ENCODE results near the gene SLC39A1. TPM values are rescaled to one million over a fixed set of nuclear protein-coding genes. Genes with fewer than 3 reads are reported as not detected.
A peak's percentile ranks its signal among the peaks of the same experiment; 100 is the strongest.

SLC39A1 gene
- total and polyA plus RNA-seq, 9 of the 15 experiments (the other 6 are each of a cell fraction or from before 2014, with no cell fraction given) = 9.9 to 81.1 (median 62.7) TPM

GRCh38 chr1:153958111-153958960, 5.0 kb downstream of the SLC39A1 start, which contains the start of gene CRTC2 (continued):
- no peak for TF ChIP-seq TAF7 (tag; IDR thresholded peaks at IDR 0.05)
- no peak for TF ChIP-seq PHB (CRISPR knock-in tag; IDR thresholded peaks at IDR 0.05)
- TF ChIP-seq CCNT2 (IDR thresholded peaks at IDR 0.05; ENCODE audit: borderline replicate concordance, extremely low read depth, insufficient read length, low read depth, low read length) = peak; percentile 53
- peak; percentile 78 for TF ChIP-seq VEZF1 (CRISPR knock-in tag; IDR thresholded peaks at IDR 0.05)
- no peak for TF ChIP-seq STAT5B (CRISPR knock-in tag; IDR thresholded peaks at IDR 0.05)
- no peak for TF ChIP-seq POLR3G (IDR thresholded peaks at IDR 0.05; ENCODE audit: extremely low read depth, insufficient read length, insufficient replicate concordance)
- no peak for TF ChIP-seq SRSF7 (optimal IDR thresholded peaks at IDR 0.05; ENCODE audit: low read depth, low read length)
- no peak for TF ChIP-seq POLR3A (IDR thresholded peaks at IDR 0.05; ENCODE audit: borderline replicate concordance, extremely low read depth, insufficient read depth, insufficient read length)
- TF ChIP-seq, protein P1, sequence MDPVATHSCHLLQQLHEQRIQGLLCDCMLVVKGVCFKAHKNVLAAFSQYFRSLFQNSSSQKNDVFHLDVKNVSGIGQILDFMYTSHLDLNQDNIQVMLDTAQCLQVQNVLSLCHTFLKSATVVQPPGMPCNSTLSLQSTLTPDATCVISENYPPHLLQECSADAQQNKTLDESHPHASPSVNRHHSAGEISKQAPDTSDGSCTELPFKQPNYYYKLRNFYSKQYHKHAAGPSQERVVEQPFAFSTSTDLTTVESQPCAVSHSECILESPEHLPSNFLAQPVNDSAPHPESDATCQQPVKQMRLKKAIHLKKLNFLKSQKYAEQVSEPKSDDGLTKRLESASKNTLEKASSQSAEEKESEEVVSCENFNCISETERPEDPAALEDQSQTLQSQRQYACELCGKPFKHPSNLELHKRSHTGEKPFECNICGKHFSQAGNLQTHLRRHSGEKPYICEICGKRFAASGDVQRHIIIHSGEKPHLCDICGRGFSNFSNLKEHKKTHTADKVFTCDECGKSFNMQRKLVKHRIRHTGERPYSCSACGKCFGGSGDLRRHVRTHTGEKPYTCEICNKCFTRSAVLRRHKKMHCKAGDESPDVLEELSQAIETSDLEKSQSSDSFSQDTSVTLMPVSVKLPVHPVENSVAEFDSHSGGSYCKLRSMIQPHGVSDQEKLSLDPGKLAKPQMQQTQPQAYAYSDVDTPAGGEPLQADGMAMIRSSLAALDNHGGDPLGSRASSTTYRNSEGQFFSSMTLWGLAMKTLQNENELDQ (CRISPR knock-in tag; IDR thresholded peaks at IDR 0.05; ENCODE audit: borderline replicate concordance) = 0 out of 2 replicates have a peak, but pooled peaks have one; percentile 56
- 0 out of 2 replicates have a peak, but pooled peaks have one; percentile 22 for TF ChIP-seq ZNF232 (CRISPR knock-in tag; IDR thresholded peaks at IDR 0.05)
- 0 out of 2 replicates have a peak, but pooled peaks have one; percentile 5 for TF ChIP-seq ARID1B (IDR thresholded peaks at IDR 0.05)
- TF ChIP-seq MYC (IDR thresholded peaks at IDR 0.05; ENCODE audit: low read depth, low read length) = no peak; the same call in 1 of the 2 replicates
- TF ChIP-seq MYC (CRISPR knock-in tag; IDR thresholded peaks at IDR 0.05; ENCODE audit: borderline replicate concordance, low read depth) = no peak
- no peak for TF ChIP-seq TCF3 (CRISPR knock-in tag; IDR thresholded peaks at IDR 0.05)
- no peak for TF ChIP-seq ARID3A (IDR thresholded peaks at IDR 0.05; ENCODE audit: borderline replicate concordance, low read depth, low read length)
- no peak for TF ChIP-seq ZNF740 (CRISPR knock-in tag; IDR thresholded peaks at IDR 0.05)
- TF ChIP-seq ZNF740 (tag; IDR thresholded peaks at IDR 0.05) = no peak
- no peak for TF ChIP-seq BHLHE40 (IDR thresholded peaks at IDR 0.05; ENCODE audit: low read length)
- no peak for TF ChIP-seq XRCC4 (IDR thresholded peaks at IDR 0.05; ENCODE audit: extremely low read depth, insufficient read depth, insufficient read length)
- no peak for TF ChIP-seq ZNF121 (CRISPR knock-in tag; conservative IDR thresholded peaks at IDR 0.05)
